GM13977 (cell line): Measurements from ENCODE around the gene STXBP1.

Experiments used
- DNase-seq: peaks from one replicate; pipeline ENCODE4 v3.0.0; 2012; ENCODE audit warnings: low spot score
- in situ Hi-C: fragments of 300-500 bp; cut with MboI; formaldehyde crosslinking; loops from one replicate; pipeline ENCODE4 v1.12.0; 2022; ENCODE audit warnings: low sequenced_read_pairs, low pct_unique_long_range_greater_than_20kb, mixed read lengths, inconsistent platforms; ENCODE audit not compliant: unreplicated experiment
- TF ChIP-seq, protein P1 (sequence below): IDR thresholded peaks from 2 replicates; pipeline ENCODE4 v1.5.1; 2012; ENCODE audit warnings: mild to moderate bottlenecking, control low read depth; ENCODE audit not compliant: insufficient read depth; ENCODE audit errors: extremely low read depth, missing control alignments

The STXBP1 gene

DNA sequence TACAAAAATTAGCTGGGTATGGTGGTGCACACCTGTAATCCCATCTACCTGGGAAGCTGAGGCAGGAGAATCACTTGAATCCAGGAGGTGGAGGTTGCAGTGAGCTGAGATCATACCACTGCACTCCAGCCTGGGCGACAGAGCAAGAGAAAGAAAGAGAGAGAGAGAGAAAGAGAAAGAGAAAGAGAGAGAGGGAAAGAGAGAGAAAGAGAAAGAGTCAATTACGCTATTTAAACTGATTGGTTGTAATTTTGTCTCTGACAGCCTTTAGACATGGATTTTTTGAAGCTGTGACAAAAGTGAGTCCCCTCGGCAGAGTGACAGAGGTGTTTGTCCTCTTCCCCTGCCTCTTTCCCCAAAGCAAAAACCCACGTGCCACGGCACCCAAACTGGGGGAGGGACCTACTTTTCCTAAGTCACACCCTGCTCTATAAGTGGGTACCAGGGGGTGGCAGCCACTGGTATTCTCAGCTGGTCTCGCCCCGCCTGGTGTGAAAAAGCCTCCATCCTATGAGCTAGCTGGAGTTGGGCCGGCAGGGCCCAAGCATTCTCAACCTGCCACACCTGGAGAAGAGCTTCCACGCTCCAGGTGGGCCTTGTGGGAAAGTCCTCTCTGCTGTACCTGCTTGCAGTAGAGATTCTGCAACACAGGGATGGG is 91.3 kb downstream of the STXBP1 start:
- in situ Hi-C loops: no loop called here
- no peak for DNase-seq
- TF ChIP-seq, protein P1, sequence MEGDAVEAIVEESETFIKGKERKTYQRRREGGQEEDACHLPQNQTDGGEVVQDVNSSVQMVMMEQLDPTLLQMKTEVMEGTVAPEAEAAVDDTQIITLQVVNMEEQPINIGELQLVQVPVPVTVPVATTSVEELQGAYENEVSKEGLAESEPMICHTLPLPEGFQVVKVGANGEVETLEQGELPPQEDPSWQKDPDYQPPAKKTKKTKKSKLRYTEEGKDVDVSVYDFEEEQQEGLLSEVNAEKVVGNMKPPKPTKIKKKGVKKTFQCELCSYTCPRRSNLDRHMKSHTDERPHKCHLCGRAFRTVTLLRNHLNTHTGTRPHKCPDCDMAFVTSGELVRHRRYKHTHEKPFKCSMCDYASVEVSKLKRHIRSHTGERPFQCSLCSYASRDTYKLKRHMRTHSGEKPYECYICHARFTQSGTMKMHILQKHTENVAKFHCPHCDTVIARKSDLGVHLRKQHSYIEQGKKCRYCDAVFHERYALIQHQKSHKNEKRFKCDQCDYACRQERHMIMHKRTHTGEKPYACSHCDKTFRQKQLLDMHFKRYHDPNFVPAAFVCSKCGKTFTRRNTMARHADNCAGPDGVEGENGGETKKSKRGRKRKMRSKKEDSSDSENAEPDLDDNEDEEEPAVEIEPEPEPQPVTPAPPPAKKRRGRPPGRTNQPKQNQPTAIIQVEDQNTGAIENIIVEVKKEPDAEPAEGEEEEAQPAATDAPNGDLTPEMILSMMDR: no peak

DNA sequence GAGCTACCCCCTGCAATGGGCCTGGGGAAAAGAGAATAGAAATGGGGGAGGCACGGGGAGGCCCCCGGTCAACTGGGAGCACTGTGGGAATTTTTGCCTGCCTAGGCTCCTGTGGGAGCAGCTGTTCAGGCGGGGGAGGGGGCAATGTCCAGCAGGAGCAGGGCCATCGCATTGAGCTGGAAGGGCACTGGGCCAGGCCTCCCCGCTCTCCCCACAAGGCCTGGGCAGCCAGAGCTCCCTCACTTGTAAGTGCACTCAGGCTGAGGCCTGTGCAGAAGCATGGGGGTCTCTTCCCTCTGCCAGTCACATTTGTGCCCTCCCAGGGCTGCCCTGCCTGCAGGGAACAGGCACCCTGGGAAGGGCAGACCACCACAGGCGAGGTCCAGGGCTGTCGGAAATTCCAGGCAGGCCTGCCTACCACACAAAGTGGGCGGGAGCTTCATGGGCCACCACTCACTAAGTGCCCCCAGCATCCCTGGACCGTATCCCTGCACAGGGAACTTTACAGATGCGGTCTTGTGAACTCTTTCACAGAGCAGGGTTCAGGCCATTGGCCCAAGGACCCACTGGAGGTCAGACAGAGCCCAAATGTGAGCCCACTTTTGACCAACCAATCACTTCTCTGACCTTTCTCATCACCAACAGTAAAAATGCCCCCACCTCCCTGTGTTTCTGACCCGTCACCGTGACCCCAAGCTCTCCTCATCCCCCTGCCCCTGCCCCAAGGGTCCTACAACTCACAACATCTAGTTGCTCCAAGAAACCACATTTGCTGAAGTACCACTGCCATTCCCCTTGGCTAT is 93.7 kb downstream of the STXBP1 start:
- in situ Hi-C loops: no loop called here
- no peak for DNase-seq
- TF ChIP-seq, protein P1: no peak

DNA sequence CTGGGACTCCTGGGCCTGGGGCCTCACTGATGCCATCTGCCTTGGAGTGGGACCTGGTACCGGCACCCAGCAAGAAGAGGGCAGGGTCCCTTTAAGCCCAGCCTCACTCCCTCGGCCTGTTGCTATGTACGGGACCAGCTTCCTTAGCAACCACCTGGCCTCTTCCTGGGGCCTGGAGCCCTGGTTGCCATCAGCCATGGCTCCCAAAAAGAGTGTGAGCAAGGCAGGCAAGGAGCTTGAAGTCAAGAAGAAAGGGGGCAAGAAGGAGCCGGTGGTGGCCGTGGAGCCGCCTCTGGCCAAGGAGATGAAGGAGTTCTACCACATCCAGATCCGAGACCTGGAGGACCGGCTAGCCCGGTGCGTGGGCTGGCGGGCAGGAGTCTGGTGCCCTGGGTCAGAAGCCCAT is 94.8 kb downstream of the STXBP1 start, which contains the start of gene CFAP157:
Gene CFAP157 (plus strand): TSS at position 153 of the 406 bp plus-strand sequence. CDS start 44 bp downstream, at position 197.
- no peak for DNase-seq
- in situ Hi-C loops: no loop called here
- TF ChIP-seq, protein P1: no peak

DNA sequence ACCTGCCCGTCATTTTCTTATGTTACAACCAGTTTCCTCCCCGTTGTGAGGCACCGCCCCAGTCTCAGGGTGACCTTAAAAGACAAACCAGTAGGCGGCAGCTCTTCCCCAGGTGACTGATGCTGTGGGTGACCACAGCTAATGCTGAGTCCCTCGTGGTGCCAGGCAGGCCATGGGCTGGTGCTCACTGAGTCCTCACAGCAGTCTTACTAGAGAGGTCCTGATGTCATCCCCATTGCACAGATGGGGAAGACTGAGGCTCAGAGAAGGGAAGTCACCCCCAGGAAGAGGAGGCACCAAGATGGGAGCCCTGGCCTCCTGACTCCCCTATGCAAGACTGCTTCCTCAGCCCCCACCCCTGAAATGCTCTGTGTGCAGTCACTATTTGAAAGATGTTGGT is 95.7 kb downstream of the STXBP1 start:
- DNase-seq: peak; percentile 58
- TF ChIP-seq, protein P1: peak; percentile 27
- in situ Hi-C loops: no loop called here

DNA sequence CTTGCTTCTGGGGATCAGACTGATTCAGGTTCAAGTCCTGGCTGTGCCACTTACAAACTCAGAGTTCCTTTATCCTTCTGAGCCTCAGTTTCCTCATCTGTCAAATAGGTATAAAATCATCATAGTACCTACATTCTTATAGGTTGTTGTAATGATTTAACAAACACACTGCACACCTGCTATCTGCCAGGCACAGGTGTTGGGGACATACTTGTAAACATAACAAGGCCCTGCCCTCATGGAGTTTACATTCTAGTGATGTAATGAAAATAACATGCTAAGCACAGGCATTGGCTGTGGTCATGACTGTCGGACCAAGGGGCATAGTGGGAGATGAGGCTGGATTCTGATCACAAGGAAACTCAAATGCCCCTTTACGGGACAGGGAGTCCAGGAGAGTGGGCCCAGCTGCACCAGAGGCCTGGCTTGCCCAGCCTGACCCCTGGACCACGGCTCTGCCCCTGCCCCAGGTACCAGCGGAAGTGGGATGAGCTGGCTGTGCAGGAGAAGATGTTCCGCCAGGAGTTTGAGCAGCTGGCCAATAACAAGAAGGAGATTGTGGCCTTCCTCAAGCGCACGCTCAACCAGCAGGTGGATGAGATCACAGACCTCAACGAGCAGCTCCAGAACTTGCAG is 97.0 kb downstream of the STXBP1 start:
- DNase-seq: no peak
- in situ Hi-C loops: no loop called here
- TF ChIP-seq, protein P1: no peak

DNA sequence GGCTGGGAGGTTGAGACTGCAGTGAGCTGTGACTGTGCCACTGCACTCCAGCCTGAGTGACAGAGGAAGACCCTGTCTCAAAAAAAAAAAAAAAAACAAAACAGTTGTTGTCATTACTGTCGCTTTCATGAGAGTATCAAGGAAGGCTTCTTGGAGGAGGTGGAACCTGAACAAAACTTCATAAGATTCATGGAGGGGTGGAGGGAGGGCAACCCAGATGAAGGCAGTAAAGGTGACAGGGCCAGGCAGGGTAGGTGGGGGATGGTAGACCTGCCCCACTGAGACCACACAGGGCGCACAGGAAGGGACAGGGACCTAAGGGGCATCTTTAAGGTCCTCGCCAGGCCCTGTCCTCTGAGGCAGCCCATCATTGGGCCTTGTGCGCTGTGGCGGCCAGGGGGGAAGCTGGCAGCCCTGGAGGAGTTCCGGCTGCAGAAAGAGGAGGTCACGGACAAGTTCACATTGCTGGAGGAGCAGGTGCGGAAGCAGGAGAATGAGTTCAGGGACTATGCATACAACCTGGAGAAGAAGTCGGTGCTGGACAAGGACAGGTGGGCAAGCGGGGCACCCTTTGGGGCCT is 98.2 kb downstream of the STXBP1 start:
- in situ Hi-C loops: no loop called here
- TF ChIP-seq, protein P1: no peak

More for the DNA sequence above, 98.2 kb downstream of the STXBP1 start:
- no peak for DNase-seq
